ENCODE data around the gene RPTOR.
"Not testable (repeated sequence)": the region's sequence is repeated elsewhere in the genome, so short reads cannot be mapped to it uniquely, and the experiment has no call there.

The RPTOR gene

DNA sequence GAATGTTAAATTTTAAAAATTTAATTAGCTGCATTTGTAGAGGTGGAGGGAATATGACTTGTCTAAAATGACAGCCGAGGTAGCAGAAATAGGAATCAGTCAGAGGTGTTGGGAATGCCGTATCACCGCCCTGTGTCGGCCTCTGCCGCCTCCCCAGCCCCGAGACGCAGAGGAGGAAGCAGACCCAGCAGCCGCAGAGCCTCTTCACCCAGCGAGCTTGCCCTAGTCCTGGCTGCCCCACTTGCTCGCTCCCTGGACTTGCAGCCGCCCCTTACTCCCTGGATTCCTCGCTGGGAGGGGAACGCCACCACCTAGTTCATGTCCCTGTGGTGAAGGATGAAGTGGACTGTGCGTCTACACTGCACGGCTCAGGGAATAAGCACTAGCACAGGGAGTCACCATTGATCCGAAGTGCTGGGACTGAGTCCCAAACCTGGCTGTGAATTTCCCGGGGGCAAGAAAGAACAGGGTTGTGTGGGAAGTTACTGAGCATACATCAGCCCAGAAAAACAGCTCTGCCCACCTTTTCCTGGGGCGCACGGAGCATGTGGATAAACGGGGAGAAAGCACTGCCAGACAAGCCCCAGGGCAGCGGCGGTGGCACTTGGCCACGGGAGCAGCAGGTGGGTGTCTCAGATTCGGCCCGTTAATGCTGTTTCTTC lies 76.8 kb downstream of the RPTOR start:
- TF ChIP-seq, protein P1, sequence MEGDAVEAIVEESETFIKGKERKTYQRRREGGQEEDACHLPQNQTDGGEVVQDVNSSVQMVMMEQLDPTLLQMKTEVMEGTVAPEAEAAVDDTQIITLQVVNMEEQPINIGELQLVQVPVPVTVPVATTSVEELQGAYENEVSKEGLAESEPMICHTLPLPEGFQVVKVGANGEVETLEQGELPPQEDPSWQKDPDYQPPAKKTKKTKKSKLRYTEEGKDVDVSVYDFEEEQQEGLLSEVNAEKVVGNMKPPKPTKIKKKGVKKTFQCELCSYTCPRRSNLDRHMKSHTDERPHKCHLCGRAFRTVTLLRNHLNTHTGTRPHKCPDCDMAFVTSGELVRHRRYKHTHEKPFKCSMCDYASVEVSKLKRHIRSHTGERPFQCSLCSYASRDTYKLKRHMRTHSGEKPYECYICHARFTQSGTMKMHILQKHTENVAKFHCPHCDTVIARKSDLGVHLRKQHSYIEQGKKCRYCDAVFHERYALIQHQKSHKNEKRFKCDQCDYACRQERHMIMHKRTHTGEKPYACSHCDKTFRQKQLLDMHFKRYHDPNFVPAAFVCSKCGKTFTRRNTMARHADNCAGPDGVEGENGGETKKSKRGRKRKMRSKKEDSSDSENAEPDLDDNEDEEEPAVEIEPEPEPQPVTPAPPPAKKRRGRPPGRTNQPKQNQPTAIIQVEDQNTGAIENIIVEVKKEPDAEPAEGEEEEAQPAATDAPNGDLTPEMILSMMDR (IDR thresholded peaks at IDR 0.05; ENCODE audit: low read depth, low read length), result no peak
- no peak for DNase-seq (ENCODE audit: low read depth in 2 of 2)
- H3K4me3 ChIP-seq (replicated peaks in 1 of 2; ENCODE audit: low read depth in 2 of 2, low read length in 2 of 2), result no peak overlapping the region

DNA sequence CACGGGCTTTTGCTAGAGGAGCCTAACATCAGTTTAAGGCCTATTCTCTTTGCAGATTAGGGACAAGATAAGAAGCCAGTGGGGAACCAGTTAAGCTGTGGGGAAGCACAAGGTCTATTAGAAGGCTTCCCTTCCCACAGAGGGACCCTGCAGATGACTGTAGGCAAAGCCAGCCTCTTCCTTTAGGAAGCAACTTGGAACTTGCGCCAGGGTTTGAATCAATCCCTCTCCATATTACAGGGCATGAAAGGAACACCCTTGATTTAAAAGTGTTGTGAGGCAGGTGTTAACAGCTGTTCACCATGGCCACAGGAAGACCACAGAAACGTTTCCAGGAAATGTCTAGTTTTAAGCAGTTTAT lies 77.3 kb downstream of the RPTOR start:
- no peak for DNase-seq (ENCODE audit: low read depth in 2 of 2)
- no peak overlapping the region for H3K4me3 ChIP-seq (replicated peaks in 1 of 2; ENCODE audit: low read depth in 2 of 2, low read length in 2 of 2)
- TF ChIP-seq, protein P1 (IDR thresholded peaks at IDR 0.05; ENCODE audit: low read depth, low read length), result no peak

DNA sequence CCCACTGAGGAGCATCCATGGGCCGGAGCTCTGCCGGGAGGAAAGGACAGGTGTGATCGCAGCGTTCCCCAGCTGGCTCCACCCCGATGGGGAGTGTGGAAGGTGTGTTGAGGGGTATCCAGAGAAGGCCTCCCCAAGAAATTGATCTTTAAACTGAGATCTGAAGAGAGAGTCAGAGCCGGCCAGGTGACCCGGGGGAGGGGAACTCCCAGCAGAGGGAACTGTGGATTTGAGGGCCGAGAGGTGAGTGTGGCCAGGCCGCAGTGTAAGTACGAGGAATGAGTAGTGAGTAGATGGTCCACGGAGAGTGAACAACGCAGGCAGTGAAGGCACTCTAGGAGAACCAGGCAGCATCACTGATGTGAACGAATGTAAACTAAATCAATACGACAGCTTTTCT lies 80.2 kb downstream of the RPTOR start:
- no peak for DNase-seq (ENCODE audit: low read depth in 2 of 2)
- TF ChIP-seq, protein P1 (IDR thresholded peaks at IDR 0.05; ENCODE audit: low read depth, low read length), result no peak
- no peak overlapping the region for H3K4me3 ChIP-seq (replicated peaks in 1 of 2; ENCODE audit: low read depth in 2 of 2, low read length in 2 of 2)

DNA sequence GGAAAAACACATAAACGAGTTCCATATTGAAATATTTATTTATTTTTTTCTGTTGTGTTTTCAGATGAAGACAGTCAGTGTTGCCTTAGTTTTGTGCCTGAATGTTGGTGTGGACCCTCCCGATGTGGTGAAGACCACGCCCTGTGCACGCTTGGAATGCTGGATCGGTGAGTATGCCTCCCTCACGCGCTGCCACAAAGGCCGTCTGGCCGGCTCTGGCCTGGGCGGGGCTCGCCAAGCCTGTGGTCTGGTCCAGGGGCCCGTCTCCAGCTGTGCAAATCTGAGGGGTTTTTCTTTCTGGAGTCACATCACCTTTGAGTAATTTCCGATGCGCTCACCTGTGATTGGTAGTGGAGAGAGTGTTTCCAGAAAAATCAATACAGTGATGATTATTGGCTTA lies 81.0 kb downstream of the RPTOR start:
- no peak overlapping the region for H3K4me3 ChIP-seq (replicated peaks in 1 of 2; ENCODE audit: low read depth in 2 of 2, low read length in 2 of 2)
- DNase-seq (ENCODE audit: low read depth in 2 of 2), result no peak
- TF ChIP-seq, protein P1 (IDR thresholded peaks at IDR 0.05; ENCODE audit: low read depth, low read length), result no peak

DNA sequence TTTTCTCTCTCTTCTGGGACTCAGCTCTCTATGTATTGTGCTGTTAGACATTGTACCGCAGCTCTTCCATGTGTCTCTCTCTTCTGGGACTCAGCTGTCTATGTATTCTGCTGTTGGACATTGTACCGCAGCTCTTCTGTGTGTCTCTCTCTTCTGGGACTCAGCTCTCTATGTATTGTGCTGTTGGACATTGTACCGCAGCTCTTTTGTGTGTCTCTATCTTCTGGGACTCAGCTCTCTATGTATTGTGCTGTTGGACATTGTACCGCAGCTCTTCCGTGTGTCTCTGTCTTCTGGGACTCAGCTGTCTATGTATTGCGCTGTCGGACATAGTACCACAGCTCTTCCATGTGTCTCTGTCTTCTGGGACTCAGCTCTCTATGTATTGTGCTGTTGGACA lies 84.2 kb downstream of the RPTOR start:
- H3K4me3 ChIP-seq (replicated peaks in 1 of 2; ENCODE audit: low read depth in 2 of 2, low read length in 2 of 2); DNase-seq (ENCODE audit: low read depth in 2 of 2): not testable (repeated sequence)

DNA sequence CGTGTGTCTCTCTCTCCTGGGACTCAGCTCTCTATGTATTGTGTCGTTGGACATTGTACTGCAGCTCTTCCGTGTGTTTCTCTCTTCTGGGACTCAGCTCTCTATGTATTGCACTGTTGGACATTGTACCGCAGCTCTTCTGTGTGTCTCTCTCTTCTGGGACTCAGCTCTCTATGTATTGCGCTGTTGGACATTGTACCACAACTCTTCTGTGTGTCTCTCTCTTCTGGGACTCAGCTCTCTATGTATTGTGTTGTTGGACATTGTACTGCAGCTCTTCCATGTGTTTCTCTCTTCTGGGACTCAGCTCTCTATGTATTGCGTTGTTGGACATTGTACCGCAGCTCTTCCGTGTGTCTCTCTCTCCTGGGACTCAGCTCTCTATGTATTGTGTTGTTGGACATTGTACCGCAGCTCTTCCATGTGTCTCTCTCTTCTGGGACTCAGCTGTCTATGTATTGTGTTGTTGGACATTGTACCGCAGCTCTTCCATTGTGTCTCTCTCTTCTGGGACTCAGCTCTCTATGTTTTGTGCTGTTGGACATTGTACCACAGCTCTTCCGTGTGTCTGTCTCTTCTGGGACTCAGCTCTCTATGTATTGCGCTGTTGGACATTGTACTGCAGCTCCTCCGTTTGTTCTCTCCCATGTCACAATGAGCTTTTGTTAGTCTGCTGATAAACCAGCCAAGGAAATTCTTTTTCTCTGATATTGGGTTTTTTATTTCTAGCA lies 84.8 kb downstream of the RPTOR start:
- no peak for DNase-seq (ENCODE audit: low read depth in 2 of 2)
- no peak overlapping the region for H3K4me3 ChIP-seq (replicated peaks in 1 of 2; ENCODE audit: low read depth in 2 of 2, low read length in 2 of 2)

DNA sequence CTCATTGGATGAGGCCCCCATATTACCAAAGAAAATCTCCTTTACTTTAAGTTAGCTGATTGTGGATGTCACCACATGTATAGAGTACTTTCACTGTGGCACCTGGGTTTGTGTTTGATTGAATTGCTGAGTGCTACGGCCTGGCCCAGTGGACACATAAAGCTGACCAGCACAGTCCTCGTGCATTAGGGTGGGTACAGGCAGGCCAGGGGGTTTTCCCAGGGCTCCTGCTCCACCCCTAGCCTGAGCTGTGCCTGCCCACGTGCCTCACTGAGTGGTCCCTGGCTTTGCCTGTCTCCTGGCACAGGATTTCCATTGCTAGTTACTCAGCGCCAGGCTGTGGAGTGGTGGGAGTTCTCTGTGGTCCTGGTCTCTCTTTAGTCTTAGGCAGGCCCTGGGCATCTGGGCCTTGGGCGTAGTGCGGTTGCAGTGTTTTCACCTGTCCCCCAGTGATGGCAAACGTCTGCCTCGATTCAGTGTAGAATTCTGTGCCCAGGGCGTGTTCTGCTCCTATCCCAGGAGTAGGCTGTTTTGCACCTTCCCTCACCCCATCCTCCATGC lies 86.0 kb downstream of the RPTOR start:
- TF ChIP-seq, protein P1 (IDR thresholded peaks at IDR 0.05; ENCODE audit: low read depth, low read length), result no peak
- no peak for DNase-seq (ENCODE audit: low read depth in 2 of 2)

More for the DNA sequence above, 84.8 kb downstream of the RPTOR start:
- TF ChIP-seq, protein P1 (IDR thresholded peaks at IDR 0.05; ENCODE audit: low read depth, low read length), result no peak

More for the DNA sequence above, 86.0 kb downstream of the RPTOR start:
- no peak overlapping the region for H3K4me3 ChIP-seq (replicated peaks in 1 of 2; ENCODE audit: low read depth in 2 of 2, low read length in 2 of 2)

Measured in cardiac fibroblast (primary cell).